ENCODE results near the gene MYOCD.

Gene MYOCD

DNA sequence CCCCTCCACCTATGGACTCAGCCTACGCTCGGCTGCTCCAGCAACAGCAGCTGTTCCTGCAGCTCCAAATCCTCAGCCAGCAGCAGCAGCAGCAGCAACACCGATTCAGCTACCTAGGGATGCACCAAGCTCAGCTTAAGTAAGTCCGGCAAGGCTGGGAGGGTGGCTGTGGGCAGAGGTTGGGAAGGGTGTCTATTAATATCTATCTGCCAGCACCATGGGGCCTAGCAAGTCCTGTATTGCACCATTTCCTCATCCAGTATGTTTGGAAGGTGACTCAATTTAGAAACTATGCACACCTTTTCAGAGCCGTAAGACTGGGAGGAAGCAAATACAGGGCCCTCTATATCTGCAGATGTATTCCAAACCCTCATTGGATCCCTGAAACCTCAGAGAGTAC, 78.6 kb downstream of the MYOCD start:
- DNase-seq (ENCODE audit: low read depth in 3 of 3, low spot score in 1 of 3) = no peak

DNA sequence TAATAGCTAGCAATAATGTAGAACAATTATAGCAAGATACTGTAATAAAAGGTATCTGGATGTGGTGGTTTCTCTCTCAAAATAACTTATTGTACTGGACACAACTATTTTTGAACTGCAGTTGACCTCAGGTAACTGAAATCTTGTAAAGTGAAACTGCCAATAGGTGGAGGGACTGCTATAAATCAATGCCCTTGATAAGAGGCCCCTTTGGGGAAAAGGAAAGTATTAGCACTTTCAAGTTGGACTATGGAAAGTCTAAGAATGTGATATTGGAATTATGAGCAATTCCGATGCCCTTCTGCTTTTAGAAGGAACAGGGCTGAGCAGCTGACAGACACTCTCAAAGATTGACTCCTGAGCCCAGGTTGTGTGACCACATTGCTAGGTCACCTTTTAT, 79.1 kb downstream of the MYOCD start:
- no peak for DNase-seq (ENCODE audit: low read depth in 3 of 3, low spot score in 1 of 3)

DNA sequence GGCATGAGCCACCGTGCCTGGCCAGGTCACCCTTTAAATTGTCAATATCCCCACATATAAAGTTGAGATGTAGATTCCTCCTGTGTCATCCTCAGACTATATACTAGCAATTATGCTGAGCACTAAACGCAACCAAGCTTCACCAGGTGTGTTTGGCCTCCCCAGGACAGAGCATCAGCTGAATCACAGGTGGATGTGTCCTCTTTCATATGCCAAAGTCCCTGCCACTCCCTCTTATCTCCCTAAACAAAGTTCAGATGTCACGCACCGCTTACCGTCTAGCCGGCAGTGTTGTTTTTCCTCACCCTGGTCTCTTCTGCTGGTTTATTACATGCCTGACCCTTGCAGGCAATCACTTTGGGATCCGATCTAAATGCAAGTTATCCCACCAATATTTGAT, 79.8 kb downstream of the MYOCD start:
- no peak for DNase-seq (ENCODE audit: low read depth in 3 of 3, low spot score in 1 of 3)

DNA sequence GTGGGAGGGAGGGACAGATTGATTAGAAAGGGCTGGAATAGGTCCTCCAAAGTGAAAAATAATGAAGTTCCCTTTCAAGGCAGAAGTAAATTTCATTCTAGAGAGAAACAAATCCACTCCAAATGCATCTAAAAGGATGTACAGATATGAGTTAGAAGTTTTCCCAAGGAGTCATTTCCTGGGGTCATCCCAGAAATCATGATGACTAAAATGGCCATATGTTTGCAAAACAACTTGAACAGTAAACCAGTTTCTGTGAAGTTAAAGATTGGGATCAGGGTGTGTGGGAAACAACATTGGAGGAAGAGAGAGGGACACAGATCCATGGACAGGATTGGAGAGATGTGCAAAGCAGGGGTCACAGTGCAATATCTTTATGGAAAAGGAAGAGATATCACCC, 91.1 kb downstream of the MYOCD start:
- DNase-seq (ENCODE audit: low read depth in 3 of 3, low spot score in 1 of 3) = no peak

DNA sequence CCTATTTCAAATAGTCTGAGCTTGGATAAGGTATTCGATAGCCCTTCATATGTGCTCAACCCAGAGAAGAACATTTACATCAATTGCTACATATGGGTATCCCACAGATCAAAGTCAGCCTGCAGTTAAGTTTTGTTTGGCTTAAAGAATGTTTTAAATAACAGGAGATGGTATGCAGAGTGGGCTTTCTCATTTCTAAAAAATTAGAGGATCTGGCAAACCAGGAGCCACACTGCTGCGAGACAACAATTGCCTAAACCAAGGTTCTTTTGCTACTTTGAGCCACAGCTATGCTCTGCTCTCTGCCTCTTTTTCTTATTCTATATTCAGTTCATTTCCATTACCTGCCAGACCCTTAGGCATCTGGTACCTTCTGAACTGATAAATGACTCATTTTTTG, 93.4 kb downstream of the MYOCD start:
- no peak for DNase-seq (ENCODE audit: low read depth in 3 of 3, low spot score in 1 of 3)

DNA sequence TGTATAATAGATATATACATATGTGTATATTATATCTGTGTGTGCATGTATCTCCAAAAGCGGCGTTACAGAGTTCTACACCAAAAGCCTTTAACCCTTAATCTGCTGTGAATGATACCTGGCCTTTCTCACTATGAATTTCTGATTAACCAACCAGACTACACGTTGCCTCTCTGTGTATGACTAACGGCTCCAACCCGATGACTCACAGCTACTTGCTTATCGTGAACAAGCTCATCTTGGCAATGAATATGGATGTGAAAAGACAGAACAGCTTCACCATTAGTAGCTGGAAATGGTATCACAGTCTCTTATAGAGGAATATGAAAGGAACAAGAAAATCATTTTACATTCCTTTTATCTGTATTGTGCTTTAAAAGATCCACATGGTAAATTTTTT, 99.9 kb downstream of the MYOCD start:
- no peak for DNase-seq (ENCODE audit: low read depth in 3 of 3, low spot score in 1 of 3)

DNA sequence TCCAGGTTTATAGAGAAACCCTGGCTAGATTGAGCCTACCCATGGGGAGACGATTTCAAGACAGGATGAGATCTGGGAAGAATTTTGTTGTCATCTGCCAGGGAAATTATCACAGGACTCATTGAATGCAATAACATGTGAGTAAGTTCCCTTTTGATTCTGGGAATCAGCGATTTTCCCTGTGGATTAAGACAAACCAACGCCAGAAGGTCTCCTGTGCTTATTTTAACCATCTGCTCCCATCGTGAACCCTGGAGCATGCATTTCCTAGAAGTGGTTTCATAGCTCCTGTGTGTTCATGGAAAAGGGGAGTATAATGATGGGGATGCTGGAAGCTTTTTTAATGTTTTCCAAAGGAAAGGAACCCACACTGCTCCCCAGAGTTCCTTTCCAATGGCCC, 102.6 kb downstream of the MYOCD start:
- no peak for DNase-seq (ENCODE audit: low read depth in 3 of 3, low spot score in 1 of 3)

DNA sequence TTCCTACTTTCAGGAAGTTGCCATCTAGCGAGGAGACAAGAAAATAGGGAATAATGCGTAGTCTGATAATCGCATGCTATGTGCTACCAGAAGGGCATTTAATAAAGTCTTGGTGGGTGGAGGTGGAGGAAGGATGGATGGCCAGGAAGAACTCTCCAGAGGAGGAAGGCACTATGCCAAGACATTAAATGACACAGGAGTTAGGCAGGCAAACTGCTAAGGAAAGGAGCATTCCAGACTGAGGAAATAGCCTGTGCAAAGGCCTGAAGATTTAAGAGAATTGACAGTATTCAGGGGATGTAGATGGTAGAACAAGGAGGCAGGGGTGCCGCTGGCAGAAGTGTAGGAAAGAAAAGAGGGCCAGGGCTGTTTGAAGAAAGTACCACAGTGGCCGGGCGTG, 104.3 kb downstream of the MYOCD start:
- no peak for DNase-seq (ENCODE audit: low read depth in 3 of 3, low spot score in 1 of 3)

DNA sequence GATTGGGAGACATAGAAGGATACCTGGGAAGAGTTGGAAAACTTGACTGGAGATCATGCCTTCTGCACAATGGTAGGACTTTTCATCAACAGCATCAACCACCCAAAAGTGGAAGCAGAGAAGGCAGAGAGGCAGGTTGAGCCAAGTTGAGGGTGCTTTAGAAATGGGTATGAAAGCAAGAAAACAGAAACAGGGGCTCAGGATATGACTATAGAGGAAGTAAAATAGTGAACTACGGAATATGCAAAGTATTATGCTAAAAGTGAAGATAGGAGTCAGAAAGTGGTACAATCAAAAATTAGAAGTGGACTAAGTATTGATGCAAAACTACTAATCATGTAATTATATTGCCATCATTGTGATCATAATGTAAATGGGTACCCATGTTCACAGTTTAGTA, 107.5 kb downstream of the MYOCD start:
- no peak for DNase-seq (ENCODE audit: low read depth in 3 of 3, low spot score in 1 of 3)

DNA sequence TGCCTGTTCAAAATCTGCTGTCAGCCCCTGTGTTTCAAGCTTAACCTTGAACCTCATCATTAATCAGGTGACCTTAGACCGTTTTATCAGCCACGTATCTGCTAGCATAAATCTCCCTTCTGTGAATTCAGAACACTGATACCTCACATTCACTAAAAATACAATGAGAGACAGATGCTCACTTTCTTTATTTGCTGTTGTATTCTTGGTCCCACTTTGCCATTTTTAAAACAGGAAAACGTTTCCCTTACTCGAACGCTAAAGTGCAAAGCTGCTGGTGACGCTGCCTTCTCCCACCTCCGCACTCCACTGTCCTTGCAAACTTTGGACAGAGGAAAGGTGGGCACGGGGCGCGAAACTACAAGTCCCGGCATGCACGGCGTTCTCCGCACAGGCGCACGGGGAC, 123.4 kb downstream of the MYOCD start:
- DNase-seq (ENCODE audit: low read depth in 3 of 3, low spot score in 1 of 3) = no peak

DNA sequence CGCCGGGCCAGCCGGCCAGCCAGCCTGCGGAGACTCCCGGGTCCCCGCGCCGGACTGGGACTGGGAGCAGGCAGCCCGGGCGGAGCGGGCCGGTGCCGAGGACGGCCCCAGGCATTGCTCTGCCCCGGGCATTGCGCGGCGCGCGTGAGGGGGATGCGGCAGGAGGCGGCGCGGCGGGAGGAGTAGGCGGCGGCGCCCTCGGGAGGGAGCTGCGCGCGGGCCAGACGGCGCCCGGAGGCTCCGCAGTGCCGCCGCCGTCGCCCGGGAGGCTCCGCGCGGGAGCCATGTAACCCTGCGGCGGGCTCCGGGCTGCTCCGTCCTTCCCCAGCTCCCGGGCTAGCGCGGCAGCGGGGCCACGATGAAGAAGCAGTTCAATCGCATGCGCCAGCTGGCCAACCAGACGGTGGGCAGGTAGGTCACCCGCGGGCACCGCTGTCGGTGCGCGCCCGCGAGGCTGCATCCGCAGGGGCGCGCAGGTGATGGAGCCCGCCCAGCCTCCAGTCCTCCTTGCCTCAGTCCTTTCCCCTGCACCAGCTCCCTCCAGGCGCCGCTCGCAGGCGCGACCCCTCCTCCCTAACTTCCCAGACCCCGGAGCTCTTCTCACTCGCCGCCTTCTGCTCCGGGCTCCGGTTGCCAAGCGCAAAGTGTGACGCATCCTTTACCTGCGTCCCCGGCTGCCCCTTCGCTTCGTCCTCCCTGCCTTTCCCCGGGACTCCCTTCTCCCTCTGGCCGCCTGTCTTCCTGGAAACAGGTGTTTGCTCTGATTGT, 124.0 kb downstream of the MYOCD start, which contains the start of gene ARHGAP44:
ARHGAP44 (plus strand) TSS at position 18 of the 768 bp plus-strand sequence; CDS start at position 359, 341 bp downstream.
- DNase-seq (ENCODE audit: low read depth in 3 of 3, low spot score in 1 of 3) = no peak

DNA sequence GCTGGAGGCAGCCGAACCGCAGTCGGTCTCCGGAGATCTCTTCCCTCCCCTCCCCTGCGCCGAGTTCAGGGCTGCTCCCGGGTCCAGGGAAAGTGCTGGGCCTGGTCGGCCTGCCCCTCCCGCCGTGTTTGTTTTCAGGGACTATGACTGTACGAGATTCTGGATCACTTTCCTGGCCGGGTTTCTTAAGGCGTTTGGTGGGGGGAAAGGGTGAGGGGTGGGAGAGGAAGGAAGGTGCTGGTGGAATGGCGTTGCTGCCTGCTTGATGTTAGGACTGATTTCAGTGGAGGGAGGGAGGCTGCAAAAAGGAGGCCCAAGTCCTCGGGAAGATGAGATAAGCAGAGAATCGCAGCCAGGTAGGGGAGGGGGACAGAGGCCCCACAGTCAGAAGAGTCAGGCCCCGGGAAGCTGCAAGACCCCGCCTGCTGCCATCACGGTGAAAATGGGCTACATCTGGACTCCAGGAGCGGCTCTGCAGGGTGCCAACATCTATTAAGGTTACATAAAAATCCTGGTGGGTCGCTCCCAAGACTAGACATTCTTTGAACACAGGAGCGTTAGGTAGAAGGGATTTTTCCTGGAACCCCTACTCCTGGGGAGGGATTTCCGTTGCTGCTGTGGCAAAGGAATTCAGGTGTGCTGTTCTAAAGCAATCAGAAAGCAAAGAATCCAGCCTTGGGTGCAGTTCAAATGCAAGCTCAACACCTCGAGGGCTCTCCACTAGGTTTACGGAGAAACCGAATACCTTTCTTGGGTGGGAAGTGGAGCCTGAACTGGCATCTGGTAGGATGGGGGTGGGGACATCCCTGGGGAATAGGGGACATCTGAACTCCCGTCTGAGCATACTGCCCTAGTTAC, 124.8 kb downstream of the MYOCD start:
- DNase-seq (ENCODE audit: low read depth in 3 of 3, low spot score in 1 of 3) = no peak

DNA sequence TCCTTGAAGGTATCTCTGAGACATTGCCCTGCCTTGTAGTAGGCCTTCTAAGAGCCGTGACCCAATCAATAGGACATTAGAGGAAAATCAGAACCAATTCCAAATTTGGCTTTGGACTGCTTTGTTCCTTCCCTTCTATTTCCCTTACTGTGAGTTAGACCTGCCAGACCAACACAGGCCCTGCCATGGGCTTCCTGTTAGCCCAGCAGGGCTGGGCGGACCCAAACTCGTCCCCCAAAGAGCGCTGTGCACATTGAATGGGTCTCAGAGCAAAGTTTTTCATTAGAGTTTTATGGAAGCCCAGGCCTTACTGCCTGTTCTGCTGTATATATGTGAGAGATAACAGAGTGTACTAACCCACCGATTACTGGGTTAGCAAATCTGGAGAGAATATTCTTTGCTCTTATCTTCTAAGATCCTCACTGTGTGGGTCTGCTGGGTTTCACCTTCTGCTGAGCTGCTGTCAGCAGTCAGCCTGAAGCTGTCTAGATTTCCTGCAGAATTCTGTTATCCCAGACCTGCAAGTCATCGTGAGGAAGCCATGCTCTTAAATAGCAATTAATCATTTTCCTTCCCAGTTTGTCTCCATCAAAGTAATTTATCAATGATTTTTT, 129.3 kb downstream of the MYOCD start:
- DNase-seq (ENCODE audit: low read depth in 3 of 3, low spot score in 1 of 3) = no peak

DNA sequence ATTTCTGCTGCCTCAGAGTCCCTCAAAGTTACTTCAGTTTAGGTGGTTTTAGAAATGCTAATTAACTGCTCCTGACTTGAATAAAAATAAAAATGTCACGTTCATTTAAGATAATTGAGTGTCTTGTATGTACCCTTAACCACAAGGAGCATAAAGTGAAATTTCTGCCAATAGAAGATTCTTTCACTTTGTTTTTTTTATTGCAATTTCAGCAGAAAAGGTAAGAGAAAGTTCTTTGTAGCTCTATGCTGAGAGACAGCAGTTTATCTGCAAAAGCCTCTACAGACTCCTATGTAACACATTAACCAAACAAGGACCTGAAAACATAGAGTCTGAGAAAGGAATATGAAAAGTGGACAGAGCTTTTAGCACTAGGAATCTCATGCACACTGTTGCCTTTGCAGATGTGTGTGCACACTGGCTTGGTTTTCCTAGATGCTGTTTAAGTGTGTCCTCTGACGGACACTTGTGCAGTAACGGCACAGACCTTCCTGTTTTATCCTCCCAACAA, 135.2 kb downstream of the MYOCD start:
- no peak for DNase-seq (ENCODE audit: low read depth in 3 of 3, low spot score in 1 of 3)

DNA sequence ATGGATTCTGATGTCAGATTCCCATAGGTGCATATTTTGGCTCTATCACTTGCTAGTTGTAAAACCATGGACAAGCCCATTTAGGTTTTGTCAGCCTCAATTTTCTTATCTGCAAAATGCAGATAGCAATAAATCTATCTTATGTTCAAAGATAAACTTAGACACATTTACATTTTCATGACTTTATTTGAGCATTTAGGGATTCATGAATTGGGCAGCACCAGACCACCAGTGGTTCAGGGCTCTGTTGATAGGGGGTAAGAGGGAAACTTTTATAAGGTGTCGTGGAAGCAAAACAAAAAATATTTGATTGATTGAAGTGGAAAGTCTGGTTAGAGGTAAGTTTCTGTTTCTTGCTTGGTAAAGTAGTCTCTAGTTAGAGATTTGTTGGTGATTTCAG, 140.9 kb downstream of the MYOCD start:
- DNase-seq (ENCODE audit: low read depth in 3 of 3, low spot score in 1 of 3) = no peak

DNA sequence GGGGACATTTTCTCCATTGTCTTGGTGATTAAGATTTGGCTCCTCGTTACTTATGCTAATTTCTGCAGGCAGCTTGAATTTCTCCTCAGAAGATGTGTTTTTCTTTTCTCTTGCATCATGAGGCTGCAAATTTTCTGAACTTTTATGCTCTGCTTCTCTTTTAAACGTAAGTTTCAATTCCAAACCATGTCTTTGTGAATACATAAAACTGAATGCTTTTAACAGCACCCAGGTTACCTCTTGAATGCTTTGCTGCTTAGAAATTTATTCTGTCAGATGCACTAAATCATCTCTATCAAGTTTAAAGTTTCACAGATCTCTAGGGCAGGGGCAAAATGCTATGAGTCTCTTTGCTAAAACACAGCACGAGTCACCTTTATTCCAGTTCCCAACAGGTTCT, 143.0 kb downstream of the MYOCD start:
- no peak for DNase-seq (ENCODE audit: low read depth in 3 of 3, low spot score in 1 of 3)

DNA sequence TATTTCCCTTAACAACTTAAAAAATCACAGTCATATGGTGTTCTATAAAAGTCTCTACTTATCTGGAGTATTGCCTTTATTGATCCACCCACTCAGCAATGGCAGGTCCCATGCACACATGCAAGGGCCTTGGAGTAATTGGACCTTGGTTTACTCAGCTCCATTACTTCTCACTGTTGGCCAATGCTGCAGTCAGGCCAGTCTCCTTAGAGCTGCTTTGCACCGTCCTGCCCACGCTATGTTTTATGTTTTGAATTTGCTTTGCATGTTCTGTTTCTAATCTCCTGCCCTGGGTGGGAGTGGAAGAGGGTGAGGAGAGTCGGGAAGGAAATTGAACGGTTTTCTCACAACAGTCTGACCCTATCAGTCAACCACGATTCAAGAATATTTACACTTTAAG, 147.2 kb downstream of the MYOCD start:
- no peak for DNase-seq (ENCODE audit: low read depth in 3 of 3, low spot score in 1 of 3)

DNA sequence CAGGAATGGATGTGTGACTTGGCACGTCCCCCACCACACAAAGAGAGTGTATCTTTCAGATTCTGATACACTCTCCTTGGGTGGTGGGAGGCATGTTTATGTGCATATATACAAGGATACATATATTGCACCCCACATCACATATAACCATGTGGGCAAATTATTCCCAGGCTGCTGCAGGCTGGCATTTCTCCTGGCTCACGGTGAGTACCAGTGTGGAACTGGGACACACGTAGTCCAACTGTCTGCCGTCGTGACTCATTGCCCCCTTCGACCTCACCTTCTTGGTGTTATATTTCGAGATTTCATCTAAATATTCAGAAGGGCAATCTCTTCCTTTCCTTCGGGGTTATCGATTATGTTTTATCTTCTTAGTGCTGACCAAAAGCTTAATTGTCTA, 148.0 kb downstream of the MYOCD start:
- DNase-seq (ENCODE audit: low read depth in 3 of 3, low spot score in 1 of 3) = no peak

DNA sequence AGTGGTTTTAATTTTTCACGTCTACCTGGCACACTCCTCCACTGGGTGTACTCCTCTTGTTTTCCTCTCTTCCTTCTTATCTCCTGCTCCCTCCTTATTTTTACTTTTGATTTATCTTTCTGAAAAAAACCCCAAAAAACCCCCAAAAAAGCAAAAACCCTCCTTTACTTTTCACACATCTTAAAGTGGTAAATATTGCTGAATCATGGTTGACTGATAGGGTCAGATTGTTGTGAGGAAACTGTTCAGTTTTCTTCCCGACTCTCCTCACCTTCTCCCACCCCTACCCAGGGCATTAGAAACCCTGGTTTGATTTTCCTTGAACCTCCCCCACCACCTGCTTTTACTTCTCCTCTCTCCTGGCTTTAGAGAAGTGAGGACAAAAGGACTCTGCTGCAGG, 149.0 kb downstream of the MYOCD start:
- no peak for DNase-seq (ENCODE audit: low read depth in 3 of 3, low spot score in 1 of 3)

DNA sequence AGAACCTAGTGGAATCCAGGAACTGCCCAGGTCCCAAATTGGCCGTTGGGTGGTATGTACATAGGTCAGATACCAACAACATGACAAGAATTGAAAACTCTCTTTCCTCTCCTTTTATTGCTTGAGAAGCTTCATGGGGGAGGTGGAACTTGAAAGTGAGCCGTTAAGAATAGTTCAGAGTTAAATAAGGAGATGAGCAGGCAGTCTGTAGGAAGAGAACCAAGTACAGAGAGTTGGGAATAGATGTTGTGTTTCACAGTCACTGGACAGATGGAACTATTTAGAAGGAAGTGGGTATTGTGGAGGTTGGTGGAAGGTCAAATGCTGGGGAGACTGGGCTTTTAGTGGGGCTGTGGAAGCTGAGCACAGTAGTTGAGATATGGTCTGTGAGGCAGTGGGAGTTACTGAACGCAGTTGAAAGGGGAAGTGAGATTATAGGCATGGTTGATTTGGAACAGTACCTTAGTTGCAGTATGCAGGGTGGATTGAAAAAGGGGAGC, 150.0 kb downstream of the MYOCD start:
- DNase-seq (ENCODE audit: low read depth in 3 of 3, low spot score in 1 of 3) = no peak

Data from stimulated activated CD4-positive, alpha-beta T cell treated with anti-CD3 and anti-CD28 coated beads, TNF-alpha, amount 100 ng/mL, for 1 hour (primary cell).